Fibroblast of skin of left quadriceps (primary cell): ENCODE data around the gene TMEM161B.
"Not testable (repeated sequence)": the region's sequence is repeated elsewhere in the genome, so short reads cannot be mapped to it uniquely, and the experiment has no call there.

Experiments used
- DNase-seq, 2 experiments: peaks; one replicate each; pipeline ENCODE4 v3.0.0-alpha.2; 2013; ENCODE audit warnings: low read depth in 2 of 2

The TMEM161B gene

DNA sequence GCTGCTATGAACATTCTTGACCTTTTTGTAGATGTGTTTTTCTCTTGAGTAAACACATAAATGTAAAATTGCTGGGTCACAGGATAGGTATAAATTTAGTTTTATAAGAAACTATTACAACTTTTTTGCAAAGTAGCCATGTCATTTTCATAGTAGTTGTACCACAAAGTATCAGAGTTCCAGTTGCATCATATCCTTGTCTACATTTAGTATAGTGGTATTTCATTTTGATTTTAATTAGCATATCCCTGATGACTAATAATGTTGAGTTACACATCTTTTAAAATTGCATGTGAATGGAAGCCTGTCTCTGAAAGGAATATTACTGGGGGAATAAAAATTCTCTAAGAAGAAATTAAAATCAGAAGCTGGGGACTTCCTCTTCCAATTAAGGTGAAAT lies 85.4 kb downstream of the TMEM161B start:
- DNase-seq, result no peak

DNA sequence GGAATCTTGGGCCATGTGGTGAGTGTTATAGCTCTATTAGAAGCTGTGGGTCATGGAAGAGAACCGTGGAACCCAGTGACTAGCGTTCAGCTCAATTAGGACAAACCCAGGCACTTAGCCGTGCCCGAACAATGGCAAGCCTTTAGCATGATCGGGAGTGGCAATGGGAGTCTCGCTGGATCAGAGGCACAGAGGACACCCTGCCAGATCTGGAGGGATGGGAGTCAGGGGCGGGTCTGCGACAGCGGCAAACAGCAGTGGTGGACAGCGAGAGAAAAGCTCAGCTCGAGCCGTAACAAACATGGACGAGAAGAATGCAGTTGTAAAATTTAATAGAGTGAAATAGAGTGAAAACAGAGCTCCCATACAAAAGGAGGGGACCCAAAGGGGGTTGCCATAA lies 91.2 kb downstream of the TMEM161B start:
- DNase-seq, result not testable (repeated sequence)

- DNase-seq, result no peak
Measured at GRCh38 chr5:88172847-88173758, 95.5 kb downstream of the TMEM161B start.

GRCh38 chr5:88159591-88159990 lies 109.1 kb downstream of the TMEM161B start:
- no peak for DNase-seq

GRCh38 chr5:88158056-88158455 lies 110.6 kb downstream of the TMEM161B start:
- DNase-seq, result no peak

- no peak for DNase-seq
Measured at GRCh38 chr5:88154891-88155290, 113.8 kb downstream of the TMEM161B start.

DNA sequence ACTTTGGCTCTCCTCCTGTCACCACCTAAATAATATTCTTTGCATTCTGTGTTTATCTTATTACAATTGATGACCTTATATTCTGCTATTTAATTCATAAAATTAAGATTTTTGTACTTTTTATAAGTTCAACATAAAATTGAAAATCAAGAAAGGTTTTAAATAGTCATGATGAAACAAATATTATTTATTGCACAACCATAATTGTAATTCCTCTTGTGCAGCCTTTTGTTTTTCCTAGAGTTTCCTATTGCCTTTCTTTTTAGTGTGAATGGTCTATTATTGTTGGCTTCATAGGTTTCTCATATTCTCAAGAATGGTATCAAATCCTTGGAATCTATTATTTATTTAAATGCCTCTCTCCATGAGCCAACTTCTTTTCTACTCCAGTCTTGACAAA lies 117.9 kb downstream of the TMEM161B start:
- DNase-seq, result no peak

- no peak for DNase-seq
Measured at GRCh38 chr5:88145611-88146467, 122.8 kb downstream of the TMEM161B start.

DNA sequence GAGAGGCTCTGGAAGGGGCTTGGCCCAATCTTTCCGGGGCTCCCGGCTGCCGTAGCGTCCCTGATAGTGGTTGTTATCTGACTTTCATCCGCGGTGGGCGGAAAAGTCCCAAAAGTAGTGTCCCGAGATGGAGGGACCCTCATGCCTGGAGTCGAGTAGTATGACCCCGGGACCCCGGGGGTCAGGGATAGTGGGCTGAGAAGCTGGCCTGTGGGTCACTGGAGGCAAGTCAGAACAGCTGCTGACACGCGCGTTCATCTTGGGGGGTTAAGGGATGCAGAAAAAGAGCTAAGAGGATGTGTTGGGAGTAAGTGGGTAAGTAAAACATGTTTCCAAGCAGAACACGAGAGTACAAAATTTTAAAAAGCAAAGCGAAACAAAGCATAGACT lies 123.4 kb downstream of the TMEM161B start:
- no peak for DNase-seq
